Bone marrow (tissue), 2 donors: ENCODE data around the gene ADPGK.
"Not testable (repeated sequence)": the region's sequence is repeated elsewhere in the genome, so short reads cannot be mapped to it uniquely, and the experiment has no call there.

Source experiments
- DNase-seq, 2 donors: peaks; one replicate each; lab custom pipeline; 2025; lab: John Stamatoyannopoulos, UW

Gene ADPGK

DNA sequence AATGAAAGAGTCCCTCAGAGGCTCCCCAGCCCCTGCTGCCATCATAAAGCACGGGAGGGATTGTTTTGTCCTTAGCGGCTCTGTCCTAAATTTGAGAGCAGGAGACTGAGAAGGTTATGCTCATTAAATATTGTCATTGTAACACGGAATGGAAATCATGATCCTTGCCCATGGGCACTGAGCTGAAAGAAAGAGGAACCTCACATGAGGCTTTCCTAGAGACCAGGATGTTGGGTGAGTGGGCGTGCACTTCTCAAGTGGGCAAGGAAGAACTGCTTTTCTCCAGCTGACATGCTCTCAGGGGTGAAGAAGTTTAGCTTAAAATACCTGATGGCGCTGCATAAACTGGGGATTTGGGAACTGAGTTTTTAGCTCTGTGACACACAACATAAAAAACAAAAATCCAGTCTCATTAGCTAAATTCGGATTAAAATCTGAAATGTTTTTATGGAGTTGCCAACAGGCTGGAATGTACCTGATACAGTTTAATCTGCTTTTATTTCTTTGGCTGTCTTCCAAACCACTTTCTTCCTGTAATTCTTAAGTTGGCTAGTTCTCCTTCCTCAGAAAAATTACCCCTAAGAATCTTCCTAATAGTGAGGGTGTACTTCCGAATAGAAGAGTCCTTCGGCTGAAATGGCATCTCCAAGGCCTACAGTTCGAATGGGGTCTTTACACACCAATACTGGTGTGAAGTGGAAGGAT lies 31.7 kb downstream of the ADPGK start:
- DNase-seq = peak in 1 of 2 donors; percentile 85

DNA sequence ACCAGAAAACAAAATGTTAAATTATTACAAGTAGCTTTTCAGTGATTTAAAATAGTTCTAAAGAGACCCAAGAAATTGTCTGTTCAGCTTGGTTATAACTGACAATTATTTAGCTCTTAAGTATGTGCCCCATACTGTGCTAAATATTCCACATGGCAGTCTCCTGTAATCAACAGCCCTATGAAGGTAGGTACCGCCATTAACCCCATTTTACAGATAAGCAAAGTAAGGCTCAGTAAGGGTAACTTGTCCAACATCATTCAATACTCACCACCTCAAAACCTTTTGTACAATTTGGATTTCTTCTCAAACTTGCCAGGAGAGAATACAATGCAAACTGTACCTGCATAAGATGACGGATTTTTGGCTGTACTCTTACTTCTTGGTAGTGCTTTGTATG lies 33.9 kb downstream of the ADPGK start:
- no peak for DNase-seq

GRCh38 chr15:72740219-72740618 lies 43.3 kb downstream of the ADPGK start:
- DNase-seq = peak in 1 of 2 donors; percentile 51

DNA sequence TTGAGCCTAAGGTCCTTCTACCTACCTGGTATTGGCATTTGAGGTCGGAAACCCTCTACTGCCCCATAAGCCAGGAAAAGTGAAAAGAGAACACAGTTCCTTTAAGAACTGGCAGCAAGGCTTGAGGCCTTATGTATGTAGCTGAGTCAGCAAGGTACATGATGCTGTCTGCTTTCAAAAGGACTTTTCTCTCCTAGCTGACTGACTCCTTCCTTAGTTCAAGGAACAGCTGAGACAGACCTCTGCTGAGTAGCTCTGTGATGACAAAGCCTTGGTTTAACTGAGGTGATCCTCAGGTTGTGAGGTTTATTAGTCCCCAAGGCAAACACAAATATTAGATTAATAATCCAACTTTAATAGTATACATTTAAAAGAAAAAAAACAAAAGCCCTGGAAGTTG lies 45.8 kb downstream of the ADPGK start:
- DNase-seq = no peak

GRCh38 chr15:72737061-72737460 lies 46.5 kb downstream of the ADPGK start:
- DNase-seq = no peak

GRCh38 chr15:72735111-72735510 lies 48.4 kb downstream of the ADPGK start:
- no peak for DNase-seq

DNA sequence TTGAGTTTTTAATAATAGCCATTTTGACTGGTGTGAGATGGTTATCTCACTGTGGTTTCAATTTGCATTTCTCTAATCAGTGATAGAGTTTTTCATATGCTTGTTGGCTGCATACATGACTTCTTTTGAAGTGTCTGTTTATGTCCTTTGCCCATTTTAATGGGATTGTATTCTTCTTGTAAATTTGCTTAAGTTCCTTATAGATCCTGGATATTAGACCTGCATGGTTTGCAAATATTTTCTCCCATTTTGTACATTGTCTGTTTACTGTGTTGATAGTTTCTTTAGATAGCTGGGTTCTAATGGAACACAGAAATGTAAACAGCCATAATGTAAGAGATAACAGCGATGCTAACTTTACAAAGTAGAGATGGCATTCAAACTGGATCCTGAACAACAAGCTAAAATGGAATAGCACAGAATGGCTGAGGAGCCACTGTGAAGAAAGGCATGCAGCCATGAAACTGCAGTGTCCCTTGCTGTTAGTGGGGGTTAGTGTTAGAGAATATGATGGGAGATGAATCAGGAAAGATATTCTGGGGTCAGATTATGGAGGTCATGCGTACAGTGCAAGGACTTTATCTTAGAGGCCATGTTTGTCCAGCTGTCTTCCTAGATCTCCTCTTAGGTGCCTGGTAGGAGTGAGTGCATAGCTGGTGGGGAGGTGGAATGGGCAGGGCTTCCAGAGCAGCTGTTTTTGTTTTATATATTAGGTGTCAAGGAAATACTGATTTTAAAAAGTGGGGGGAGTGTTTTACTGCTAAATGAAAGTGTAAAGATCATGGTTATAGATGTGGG lies 49.4 kb downstream of the ADPGK start:
- DNase-seq = no peak

- DNase-seq = no peak
Observed at GRCh38 chr15:72732516-72732915, 51.0 kb downstream of the ADPGK start.

DNA sequence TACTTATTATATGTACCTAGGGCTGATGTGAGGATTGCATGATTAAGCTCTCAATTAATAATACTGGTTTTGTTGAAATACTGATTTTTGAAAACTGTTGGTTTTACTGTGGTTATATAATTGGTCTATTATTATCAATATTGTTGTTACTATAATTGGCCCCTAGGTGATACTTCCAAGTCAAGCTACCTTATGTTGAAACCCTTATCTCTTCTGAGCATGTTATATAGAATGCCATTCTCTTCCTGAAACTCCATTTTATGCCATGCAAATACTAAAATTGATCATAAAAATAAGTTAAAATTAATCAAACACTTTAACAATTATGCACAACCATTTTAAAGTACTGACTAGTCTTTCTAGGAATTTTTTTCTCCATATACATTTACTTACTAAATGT lies 51.5 kb downstream of the ADPGK start:
- DNase-seq = no peak

DNA sequence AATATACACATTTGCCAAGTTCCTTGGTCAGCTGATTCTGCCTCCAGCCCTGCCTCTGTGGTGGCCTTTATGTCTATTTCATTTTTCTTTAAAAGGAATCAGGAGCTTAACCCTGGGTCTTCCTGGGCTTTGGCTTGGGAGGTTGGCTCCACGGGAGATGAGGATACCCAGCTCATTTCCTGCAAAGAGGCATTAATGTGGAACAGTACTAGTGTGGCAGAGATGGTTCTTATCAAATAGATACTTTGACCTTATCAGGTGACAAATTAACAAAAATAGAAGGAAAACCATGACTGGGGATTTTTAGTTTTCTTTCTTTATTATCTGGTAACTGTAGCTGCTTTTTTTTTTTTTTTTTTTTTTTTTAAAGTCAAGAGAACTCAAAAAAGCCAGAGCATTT lies 54.7 kb downstream of the ADPGK start:
- DNase-seq = no peak

GRCh38 chr15:72728249-72728648 lies 55.3 kb downstream of the ADPGK start:
- not testable (repeated sequence) for DNase-seq

GRCh38 chr15:72727154-72727553 lies 56.4 kb downstream of the ADPGK start:
- DNase-seq = no peak

GRCh38 chr15:72725851-72726250 lies 57.7 kb downstream of the ADPGK start:
- not testable (repeated sequence) for DNase-seq

DNA sequence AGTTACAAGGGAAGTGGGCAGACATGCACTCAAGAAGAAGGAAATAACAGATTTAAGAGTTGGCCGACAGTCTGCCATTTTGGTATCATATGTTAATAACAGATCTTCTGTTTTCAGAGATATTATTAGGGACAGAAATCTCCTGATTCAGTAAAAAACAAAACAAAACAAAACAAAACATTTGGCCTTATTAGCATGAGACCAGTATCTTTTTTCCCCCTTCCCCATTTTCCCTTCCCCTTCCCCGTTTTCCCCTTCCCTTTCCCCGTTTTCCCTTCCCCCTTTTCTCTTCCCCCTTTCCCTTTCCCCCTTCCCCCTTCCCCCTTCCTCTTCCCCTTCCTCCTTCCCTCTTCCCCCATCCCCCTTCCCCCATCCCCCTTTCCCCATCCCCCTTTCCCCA lies 58.1 kb downstream of the ADPGK start:
- no peak for DNase-seq

- no peak for DNase-seq
Observed at GRCh38 chr15:72724028-72724427, 59.5 kb downstream of the ADPGK start.

GRCh38 chr15:72722071-72722696 lies 61.4 kb downstream of the ADPGK start:
- DNase-seq = peak; percentile 8 to 51

DNA sequence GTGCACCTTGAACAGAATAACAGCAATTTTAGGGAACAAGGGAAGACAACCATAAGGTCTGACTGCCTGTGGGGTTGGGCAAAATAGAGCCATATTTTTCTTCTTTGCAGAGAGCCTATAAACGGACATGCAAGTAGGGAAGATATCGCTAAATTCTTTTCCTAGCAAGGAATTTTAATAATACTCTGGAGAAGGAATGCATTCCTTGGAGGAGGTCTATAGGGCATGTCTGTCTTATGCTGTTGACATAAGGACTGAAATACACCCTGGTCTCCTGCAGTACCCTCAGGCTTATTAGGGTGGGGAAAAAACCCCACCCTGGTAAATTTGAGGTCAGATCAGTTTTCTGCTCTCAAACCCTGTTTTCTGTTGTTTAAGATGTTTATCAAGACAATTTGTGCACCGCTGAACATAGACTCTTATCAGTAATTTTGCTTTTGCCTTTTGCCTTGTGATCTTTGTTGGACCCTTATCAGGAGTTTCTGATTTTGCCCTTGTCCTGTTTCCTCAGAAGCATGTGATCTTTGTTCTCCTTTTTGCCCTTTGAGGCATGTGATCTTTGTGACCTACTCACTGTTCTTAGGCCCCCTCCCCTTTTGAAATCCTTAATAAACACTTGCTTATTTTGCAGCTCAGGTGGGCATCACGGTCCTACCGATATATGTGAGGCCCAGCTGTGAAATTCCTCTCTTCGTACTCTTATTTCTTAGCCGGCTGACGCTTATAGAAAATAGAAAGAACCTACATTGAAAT lies 74.8 kb downstream of the ADPGK start:
- DNase-seq = not testable (repeated sequence)

- DNase-seq = no peak
Observed at GRCh38 chr15:72706266-72706665, 77.3 kb downstream of the ADPGK start.
